DMS53 treated with DMSO at 0.1 percent for 48 hours (cell line): ENCODE data around the gene VPS13D.

Experiments
- DNase-seq: peaks from one replicate; lab custom pipeline; 2025; ENCODE audit not compliant: unreplicated experiment; lab: John Stamatoyannopoulos, UW

The VPS13D gene

DNA sequence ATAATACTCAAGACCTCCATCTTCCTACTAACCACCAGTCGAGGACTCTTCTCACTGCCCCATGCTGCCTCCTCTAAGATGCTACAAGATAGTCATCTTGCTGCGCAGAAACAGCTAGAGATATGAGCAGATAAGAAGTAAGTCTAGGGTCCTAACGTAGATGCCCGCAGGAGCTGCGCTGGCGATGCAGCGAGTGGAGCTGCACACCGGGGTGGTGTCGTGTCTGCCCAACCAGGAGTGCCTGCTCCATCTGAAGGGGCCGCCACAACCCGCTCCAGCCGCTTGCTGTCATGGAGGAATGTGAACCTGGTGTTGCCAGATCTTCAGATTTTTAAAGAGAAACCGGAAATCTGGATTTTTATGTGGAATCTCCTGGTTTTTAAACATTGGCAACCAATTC is 175.1 kb downstream of the VPS13D start:
- no peak for DNase-seq

DNA sequence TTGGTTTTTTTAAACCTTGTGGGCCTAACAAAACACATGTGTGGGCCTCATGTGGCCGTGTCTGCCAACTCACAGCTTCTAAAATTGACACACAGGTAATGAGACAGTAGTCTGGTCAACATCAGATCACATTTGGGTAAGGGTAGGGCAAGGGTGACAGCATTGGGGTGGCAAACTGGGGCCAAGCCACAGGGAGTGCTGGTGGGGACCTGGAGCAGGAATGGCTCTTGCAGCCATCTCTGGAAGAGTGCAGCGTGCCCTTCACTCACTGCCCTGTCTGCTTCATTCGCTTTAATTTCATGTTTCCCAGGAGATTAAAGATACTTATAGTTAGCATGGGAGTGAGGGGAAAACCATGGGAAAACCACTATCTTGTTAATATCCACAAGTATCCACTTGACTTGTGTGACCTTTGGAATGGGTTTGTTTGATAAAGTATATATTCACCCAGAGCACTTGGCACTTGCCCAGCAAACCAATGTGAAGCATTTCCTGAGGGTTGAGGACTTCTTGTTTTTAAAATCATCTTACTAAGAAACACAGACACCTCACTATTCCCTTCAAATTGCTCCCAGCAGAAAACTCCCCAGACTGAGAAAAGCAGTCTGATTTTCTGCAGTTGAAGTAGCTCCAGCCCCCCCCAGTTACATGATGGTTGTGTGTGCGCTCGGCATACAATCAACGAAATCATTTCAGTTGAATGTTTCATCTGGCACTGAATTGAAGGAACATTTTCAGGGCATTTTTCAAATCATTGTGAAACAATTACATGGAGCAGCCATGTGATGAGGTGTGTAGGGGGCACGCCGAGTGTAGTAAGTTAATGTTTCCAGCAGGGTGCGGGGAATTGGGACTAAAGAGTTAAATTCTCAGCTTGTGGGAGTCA is 175.7 kb downstream of the VPS13D start:
- DNase-seq: no peak

DNA sequence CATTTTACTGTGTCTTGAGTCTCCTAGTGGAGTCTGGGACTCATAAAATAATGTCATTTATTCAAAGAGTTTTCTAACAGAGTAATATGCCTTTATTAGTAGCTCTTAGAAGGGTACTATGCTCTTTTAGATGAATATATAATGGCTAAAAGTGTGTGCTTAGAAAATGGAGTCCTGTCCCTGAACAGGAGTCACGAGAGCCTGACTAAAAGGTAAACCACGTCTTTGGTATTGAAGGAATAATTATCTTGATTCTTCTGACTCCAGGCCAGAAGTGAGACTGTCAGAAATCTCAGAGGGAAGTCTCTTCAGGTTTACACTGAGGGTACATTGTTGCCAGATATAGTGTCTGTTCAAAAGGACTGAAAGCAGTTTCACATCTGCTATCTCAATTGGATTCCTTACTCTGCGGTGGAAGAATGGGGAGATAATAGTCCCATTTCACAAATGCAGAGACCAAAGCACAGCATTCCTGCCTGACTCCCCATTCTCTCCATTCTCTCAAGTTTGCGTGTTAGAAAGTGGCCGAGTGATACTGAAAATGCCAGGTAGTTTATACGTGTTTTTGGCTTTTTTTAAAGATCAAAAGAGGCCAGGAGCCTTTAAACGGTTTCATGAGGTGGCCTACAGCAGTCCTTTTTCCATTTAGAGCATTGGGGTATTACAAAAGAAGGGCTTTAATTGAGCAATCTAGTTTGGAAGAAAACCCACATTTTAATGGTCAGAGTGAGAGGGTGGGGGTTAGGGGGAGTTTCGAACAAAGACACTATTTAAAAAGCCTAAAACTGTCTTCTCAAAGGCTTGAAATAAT is 176.6 kb downstream of the VPS13D start:
- no peak for DNase-seq

DNA sequence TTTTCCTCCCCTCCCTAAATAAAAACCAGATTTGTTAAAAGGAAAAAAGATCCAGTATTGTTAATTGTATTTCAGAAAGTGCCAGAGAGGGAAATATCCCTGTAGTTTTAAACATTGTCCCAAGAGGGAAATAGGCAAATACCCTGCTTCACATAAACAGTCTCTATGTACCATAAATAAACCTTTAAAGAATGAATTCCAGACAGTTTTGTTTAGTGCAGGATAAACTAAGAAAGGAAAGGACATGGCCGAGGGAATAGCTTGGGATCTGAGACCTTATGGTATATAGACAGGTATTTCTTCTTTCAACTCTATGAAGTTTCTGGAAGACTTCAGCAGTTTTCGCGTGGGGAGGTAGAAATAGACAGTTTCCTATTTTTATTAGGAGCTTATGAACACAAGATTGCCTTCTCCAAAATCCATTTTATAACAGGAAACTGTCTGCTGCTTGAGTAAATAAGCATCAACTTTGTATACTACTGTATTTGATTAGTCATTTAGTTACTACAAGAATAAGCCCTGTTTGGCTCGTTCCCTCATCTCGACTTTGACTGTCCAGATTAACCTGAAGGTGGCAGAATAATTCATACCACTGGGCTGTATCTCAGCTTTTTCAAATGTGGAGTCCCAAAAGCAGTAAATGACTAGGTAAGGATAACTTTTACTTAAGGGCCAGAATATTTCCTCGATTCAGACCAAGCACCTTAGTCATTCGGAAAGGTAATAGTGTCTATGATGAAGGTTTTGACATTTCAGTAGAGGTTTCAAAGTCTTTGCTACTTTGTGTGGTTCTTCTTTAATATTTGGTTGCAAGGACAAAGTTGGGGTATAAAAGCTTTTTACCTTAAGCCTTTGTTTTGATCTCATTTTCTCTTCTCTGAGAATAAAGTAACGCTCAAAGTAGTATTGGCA is 177.5 kb downstream of the VPS13D start:
- DNase-seq: no peak

DNA sequence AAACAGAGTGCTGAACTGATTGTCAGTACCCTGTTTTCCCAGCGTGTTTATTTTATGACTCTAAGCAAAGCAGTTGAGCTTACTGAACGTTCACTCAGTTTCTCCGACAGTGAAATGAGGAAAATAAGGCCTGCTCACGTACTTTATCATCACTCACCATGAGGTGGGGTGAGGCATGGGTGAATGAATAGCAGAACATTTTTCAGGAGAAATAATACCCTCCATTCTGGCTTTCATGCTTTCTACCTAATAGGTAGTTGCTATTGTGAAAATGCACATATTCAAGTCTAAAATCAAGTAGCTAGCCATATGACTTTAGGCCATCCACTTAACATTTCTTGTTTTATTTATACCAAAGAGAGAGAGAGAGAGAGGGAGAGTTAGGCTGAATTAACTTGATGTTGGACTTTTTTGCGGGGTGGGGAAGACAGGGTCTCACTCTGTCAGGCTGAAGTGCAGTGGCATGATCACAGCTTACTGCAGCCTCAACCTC is 178.2 kb downstream of the VPS13D start:
- DNase-seq: no peak

DNA sequence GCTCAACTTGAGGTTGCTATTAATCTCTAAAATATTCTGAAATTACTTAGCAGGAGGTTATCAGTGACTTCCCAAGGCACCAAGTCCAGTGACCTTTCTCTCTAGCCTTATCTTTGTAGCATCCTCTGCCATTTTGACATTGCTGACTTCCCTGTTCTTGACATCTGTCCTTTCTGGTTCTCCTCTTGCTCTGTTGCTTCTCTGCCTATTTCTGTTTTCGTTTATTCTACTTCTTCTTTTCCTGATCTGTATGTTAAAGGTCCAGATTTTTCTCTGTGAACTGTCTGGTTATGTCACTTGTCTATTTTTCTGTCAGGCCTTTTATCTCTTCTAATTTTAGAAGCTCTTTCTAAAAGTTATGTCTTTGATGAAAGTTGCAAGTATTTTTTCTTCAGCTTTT is 178.8 kb downstream of the VPS13D start:
- DNase-seq: no peak

DNA sequence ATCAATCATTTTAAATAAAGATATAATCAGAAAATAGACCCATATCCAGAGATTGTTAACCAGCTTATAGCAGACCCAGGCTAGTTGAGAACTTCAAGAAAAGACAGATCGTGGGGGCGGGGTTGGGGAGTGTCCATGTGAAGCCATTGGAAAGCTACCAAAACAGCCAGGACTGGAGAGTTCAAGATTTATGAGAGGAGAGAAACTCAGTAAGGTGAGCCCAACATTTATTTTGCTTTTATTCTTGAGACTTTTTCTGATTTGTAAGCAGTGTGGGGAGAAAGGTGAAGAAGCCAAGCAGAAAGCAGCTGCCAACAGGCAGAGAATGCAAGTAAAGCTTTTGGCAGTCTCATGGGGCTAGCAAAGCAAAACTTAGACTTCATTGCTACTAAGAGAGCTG is 179.9 kb downstream of the VPS13D start:
- no peak for DNase-seq

DNA sequence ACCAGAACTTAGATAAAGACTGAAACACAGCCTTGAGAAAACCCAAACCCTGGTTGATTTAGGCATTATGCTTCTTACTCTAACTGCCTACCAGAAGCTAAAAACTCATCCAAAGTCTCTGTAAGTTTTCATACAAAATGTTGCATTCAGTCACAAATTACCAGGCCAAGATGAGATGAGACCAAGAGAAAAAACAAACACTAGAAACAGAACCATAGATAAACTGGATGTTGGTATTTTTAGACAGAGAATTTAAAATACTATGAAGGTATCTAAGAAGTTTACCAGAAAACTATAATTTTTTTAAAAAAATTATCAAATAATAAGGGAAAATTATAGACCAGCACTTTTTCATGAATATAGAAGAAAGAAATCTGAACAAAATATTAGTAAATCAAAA is 180.5 kb downstream of the VPS13D start:
- DNase-seq: no peak

DNA sequence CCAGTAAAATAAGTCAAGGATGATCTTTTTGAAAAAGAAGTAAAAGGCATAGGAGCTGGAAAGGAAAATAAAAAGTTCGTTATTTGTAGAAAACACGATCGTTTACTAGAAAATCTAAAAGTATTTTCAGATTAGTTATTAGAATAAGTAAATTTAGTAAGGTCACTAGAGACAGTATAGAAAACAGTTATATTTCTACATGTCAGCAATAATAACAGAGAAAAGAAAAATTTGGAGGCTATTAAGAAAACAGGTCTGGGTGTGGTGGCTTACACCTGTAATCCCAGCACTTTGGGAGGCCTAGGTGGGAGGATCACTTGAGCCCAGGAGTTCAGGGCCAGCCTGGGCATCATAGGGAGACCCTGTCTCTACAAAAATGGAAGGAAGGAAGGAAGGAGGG is 181.3 kb downstream of the VPS13D start:
- no peak for DNase-seq

DNA sequence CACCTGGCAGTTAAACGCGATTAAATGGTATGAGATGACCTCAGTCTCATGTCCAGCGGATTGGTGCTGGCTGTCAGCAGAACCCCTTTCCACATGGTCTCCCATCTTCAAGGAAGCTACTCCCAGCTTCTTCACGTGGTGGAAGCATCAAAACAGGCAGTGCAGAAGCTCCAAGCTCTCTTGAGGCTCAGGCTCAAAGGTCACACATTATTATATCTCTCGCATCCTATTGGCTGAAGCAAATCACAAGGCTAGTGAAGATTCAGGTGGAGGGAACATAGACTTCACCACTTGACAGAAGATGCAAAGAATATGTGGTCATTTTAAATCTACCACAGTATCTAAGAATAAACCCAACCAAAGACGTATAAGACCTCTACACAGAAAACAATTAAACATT is 181.9 kb downstream of the VPS13D start:
- no peak for DNase-seq

DNA sequence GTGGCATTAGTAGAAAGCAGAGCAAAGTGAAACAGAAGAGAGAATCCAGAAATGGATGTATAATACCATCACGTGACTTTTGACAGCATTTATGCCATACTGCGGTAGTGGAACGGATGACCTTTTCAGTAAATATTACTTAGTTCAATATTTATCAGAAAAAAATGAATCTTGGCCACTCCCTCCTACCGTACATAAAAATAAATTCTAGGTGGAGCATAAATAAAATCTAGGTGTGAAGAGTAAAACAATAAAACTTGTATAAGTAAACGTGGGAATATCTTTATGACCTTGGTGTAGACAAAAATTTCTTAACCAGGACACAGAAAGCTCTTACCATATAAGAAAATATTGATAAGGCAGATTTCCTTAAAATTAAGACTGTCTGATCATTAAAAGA is 182.6 kb downstream of the VPS13D start:
- DNase-seq: no peak

DNA sequence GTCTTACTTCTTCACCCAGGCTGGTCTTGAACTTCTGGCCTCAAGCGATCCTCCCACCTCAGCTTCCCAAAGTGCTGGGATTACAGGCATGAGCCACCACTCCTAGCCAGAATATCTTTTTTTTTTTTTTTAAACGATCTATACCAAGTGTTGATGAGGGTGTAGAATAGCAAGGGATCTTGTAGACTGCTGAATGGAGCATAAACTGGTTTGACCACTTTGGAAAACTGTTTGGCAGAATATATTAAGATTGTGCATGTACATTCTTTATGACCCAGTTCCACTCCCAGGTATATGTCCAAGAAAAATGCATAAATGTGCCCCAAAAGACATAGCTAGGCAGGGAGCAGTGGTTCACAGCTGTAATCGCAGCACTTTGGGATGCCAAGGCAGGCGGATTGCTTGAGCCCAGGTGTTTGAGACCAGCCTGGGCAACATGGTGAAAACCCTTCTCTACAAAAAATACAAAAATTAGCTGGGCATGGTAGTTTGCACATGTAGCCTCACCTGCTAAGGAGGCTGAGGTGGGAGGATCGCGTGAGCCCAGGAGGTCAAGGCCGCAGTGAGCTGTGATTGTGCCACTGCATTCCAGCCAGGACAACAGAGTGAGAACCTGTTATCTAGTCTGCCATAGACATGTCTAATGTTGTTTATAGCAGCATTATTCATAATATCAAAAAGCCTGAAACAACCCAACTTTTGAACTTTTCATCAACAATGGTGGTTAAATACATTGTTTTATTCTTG is 184.0 kb downstream of the VPS13D start:
- peak; percentile 6 for DNase-seq

DNA sequence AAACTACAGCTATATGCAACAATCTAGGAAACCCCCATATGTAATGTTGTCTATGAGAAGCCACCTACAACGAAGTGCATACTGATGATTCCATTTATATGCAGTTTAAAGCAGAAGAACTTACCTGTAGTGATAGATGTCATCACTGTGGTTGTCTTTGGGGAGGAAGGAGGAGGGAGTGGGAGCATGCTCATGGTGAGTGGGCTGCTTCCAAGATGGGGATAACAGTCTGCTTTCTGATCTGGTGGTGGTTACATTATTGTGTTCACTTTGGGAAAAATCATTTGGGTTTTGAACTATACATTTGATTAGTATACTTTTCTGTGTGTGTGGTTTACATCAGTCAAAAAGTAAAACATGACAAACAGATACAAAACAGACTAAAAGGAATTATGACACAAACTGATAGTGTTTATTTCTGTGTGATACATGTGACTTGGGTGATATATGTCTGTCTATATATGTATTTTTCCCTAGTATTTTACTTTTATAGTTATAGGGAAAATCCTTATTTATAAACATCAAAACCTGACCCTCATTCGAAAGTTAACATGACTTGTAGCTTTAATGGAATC is 184.7 kb downstream of the VPS13D start:
- DNase-seq: no peak

DNA sequence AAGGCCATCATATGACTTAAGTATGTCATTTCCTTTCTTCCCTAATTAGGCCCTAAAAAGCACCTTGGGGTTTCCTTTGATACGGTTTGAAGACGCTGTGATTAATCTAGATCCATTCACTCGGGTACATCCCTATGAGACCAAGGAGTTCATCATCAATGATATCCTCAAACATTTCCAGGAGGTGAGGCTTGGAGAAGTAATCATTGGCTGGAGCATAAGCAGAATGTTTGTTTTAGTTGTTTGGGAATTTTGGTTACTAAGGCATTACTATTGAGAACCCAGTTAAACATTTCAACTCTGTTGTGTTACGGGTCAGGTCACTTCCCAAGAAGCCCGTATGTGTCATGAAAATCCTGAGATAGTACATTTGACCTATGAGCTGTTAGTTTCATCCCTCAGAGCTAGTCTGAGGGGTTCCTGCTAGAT is 185.2 kb downstream of the VPS13D start:
- DNase-seq: no peak

DNA sequence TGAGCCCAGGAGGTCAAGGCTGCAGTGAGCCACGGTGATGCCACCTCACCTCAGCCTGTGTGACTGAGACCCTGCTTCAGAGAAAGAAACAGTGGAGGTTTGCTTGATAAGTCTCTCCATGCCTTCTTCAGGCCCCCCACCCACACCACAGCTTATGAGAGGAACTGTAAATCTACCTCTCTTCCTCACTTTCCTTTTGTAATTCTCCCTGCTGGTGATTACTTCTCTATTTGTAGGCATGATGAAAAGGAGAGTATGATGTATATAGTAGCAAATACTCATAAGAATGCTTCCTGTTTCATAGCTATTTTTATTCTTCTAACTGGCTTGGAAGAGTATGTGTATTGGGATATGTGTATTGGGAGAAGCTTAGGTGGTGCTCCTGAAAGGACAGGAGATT is 186.3 kb downstream of the VPS13D start:
- no peak for DNase-seq

DNA sequence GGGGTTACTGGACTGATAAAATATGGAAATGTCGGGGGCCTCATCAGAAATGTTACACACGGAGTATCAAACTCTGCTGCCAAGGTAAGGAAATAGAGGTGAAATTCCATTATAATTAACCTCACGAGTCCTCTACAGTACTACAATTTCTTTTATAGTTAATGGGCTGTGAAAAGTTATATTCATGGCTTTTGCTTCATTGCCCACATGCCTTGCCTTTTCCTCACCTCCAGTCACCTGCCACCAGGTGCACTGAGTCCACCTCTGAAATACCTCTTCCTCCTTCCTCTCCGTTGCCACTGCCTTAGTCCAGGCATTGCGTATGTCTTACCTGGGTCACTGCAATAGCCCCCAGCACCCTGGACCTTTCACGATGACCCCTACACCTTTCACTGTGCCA is 186.9 kb downstream of the VPS13D start:
- no peak for DNase-seq

DNA sequence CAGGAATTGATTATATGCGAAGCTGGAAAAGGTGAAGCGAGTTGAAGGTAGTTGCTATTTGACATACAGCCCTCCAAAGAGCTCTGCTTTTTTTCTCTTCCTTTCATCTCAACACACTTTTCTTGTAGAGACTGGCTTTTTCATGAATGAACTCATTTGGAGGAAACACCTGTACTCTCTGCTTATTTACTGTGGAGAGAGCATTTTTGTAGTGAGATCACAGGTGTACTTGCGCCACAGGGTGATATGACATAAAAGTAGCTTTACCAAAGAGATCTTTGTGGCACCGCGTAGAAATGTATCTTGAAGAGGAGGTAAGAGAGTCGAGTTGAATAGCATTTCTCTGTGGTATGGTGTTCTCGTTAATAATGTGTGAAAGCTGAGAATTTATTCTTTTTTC is 187.6 kb downstream of the VPS13D start:
- no peak for DNase-seq

DNA sequence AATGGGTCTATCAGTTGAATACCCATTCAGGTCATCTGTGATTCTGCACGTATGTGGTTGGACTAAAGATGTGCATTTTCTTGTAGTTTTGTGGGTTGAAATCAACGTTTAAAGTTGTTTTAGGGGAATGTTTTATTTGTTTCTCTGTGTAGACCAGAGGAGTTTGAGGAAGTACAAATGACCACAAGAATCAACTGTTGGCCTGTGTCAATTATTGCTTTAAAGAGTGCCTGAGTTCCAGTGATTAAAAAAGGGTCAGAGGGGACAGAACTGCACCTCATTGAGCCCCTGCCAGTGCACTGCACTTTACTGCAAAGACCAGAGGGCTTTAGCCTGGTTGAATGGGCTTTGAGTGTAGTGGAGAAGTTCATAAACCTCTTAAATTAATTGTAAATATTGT is 190.3 kb downstream of the VPS13D start:
- no peak for DNase-seq

DNA sequence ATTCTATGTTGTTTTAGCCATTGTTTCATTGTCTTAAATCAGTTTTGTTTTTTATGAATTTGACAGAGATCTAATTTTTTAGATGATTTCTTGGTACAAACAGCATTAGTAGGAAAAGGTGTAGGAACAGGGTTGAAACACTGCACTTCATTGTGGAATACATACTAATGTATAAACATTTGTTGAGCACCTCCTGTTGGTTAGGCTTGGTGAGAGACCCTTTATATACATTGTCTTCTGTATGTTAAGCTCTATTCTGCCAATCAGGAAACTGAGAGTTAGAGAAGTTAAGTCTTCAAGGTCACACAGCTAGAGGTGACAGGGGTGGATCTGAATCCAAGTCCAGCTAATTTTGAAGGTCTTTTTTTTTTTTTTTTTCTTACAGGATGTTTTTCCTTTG is 192.7 kb downstream of the VPS13D start:
- DNase-seq: no peak

DNA sequence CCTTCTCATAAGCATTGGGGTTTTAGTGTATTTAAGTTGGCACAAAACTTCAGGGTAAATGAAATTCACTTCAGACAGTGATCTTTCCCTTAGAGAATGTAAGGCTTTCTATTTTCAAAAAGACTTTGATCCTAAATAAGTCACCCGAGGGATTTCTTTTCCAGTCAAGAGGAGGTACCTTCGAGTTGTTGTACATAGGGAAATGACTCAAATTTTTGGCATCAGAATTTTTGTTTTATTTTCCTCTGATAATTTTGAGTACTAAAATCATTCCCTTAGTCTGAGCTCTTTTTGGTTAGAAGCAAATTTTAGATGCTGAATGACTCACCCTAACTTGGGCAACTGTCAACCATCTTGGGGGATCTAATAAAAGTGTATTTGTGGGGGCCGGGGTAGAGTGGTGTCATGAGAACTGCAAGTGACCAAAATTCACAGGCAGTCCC is 194.3 kb downstream of the VPS13D start:
- DNase-seq: no peak
